HepG2 (cell line): ENCODE data around the gene TMED3.

Experiments
- GATAD2A ChIP-seq: IDR thresholded peaks from 2 replicates; pipeline ENCODE4 v1.6.1; 2016
- KDM1A ChIP-seq: IDR thresholded peaks from 2 replicates; pipeline ENCODE4 v1.6.1; 2016; ENCODE audit warnings: missing compliant biosample characterization
- POLR2AphosphoS5 ChIP-seq: IDR thresholded peaks from 2 replicates; pipeline ENCODE4 v1.6.1; 2012; ENCODE audit warnings: low read depth, low read length
- REST ChIP-seq, 2 experiments: IDR thresholded peaks; 2 replicates each; pipeline ENCODE4 v1.6.1; 2011 to 2012; ENCODE audit warnings: low read length in 2 of 2, borderline replicate concordance in 1 of 2, low read depth in 1 of 2, mild to moderate bottlenecking in 1 of 2, moderate library complexity in 1 of 2
- ZNF17 ChIP-seq: sonication (generic); formaldehyde crosslinking; IDR thresholded peaks from 2 replicates; pipeline ENCODE4 v1.5.0; 2020; ENCODE audit warnings: mild to moderate bottlenecking, missing genetic modification reagents

DNA sequence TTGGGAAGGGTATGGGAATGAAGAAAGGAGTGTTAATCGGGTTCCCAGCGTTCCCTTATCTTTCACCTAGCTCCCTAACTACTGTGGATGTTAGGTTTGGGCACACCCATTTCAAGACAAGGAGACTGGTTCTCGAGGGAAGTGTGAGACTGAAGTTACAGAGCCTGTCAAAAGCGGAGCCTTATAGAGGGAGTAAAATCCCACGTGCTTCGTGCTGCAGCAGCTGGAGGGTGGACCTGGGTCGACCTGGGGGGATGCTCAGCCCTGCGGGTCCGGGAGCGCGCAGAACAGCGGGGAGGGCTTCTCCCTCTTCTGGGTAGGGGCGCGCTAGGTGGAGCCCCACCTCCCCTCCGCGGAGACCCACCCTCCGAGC lies 314 bp upstream of the TMED3 start:
- TF ChIP-seq POLR2AphosphoS5, result no peak
- TF ChIP-seq ZNF17 (CRISPR knock-in tag), result no peak
- no peak for TF ChIP-seq KDM1A (CRISPR knock-in tag)
- TF ChIP-seq GATAD2A (CRISPR knock-in tag), result no peak
- TF ChIP-seq REST (IDR thresholded peaks at IDR 0.05; ENCODE audit: borderline replicate concordance in 1 of 2, low read depth in 1 of 2, low read length in 2 of 2), result no peak
